IPS-NIHi7 (cell line): Measurements from ENCODE around the gene SIK2.
"Not testable (repeated sequence)": the region's sequence is repeated elsewhere in the genome, so short reads cannot be mapped to it uniquely, and the experiment has no call there.

ENCODE experiments used
- DNase-seq: peaks from one replicate; pipeline ENCODE4 v3.0.0; 2012; ENCODE audit warnings: mixed read lengths; ENCODE audit errors: extremely low spot score

SIK2 gene

GRCh38 chr11:111759778-111760407 lies 157.6 kb downstream of the SIK2 start:
- DNase-seq, result no peak

GRCh38 chr11:111761036-111761435 lies 158.8 kb downstream of the SIK2 start:
- no peak for DNase-seq

- DNase-seq, result no peak
Measured at GRCh38 chr11:111762526-111762925, 160.3 kb downstream of the SIK2 start.

- DNase-seq, result no peak
Measured at GRCh38 chr11:111762981-111763643, 160.9 kb downstream of the SIK2 start.

GRCh38 chr11:111764621-111765020 lies 162.4 kb downstream of the SIK2 start:
- DNase-seq, result no peak

- peak; percentile 67 for DNase-seq
Measured at GRCh38 chr11:111765320-111765983, 163.2 kb downstream of the SIK2 start.

GRCh38 chr11:111765984-111766833 lies 164.0 kb downstream of the SIK2 start, which contains the start of gene PPP2R1B:
Gene PPP2R1B, minus strand, starts transcription at chr11:111766389. Its CDS starts 28 bp downstream, at chr11:111766361.
- DNase-seq, result peak; percentile 97

GRCh38 chr11:111766834-111767142 lies 164.5 kb downstream of the SIK2 start:
- DNase-seq, result no peak

GRCh38 chr11:111770581-111771134 lies 168.4 kb downstream of the SIK2 start:
- no peak for DNase-seq

- not testable (repeated sequence) for DNase-seq
Measured at GRCh38 chr11:111771205-111771604, 169.0 kb downstream of the SIK2 start.

- DNase-seq, result no peak
Measured at GRCh38 chr11:111772535-111772934, 170.3 kb downstream of the SIK2 start.

- no peak for DNase-seq
Measured at GRCh38 chr11:111774955-111775710, 172.9 kb downstream of the SIK2 start.

GRCh38 chr11:111776398-111777093 lies 174.3 kb downstream of the SIK2 start:
- no peak for DNase-seq

GRCh38 chr11:111777094-111778046 lies 175.1 kb downstream of the SIK2 start:
- peak; percentile 67 for DNase-seq

- no peak for DNase-seq
Measured at GRCh38 chr11:111778047-111778558, 175.9 kb downstream of the SIK2 start.

GRCh38 chr11:111779118-111779517 lies 176.9 kb downstream of the SIK2 start:
- DNase-seq, result no peak
